ENCODE results near the gene AOC3. TPM values are rescaled to one million over a fixed set of nuclear protein-coding genes. Genes with fewer than 3 reads are reported as not detected.
"Not testable (repeated sequence)": the region's sequence is repeated elsewhere in the genome, so short reads cannot be mapped to it uniquely, and the experiment has no call there.

AOC3 gene
- total RNA-seq, 1 donor from 2014 or later = 2.4 TPM

GRCh38 chr17:42857389-42857788, 6.4 kb downstream of the AOC3 start:
- DNase-seq (ENCODE audit: low spot score) = no peak
- H3K27ac Mint-ChIP-seq = no peak overlapping the region
- H3K4me1 Mint-ChIP-seq (ENCODE audit: low read depth) = no peaks in the 10 kb centered on the region
- intact Hi-C loops (cut with micrococcal nuclease) = no loop called here
- no peaks in the 10 kb centered on the region for H3K36me3 Mint-ChIP-seq (ENCODE audit: low read depth)
- no peaks in the 10 kb centered on the region for H3K9me3 Mint-ChIP-seq
- no peaks in the 10 kb centered on the region for H3K27me3 Mint-ChIP-seq (ENCODE audit: low read depth)
- H3K4me3 Mint-ChIP-seq (ENCODE audit: low read depth) = no peak overlapping the region

GRCh38 chr17:42865638-42866094, 14.7 kb downstream of the AOC3 start:
- Mint-ChIP-seq H3K27me3 (ENCODE audit: low read depth) (peaks cover 1% of the 10 kb centered on the region), H3K4me1 (ENCODE audit: low read depth) (no peaks in the 10 kb centered on the region), H3K9me3 (peaks cover 3% of the 10 kb centered on the region), H3K4me3 (ENCODE audit: low read depth) (no peak overlapping the region), H3K27ac (no peak overlapping the region), H3K36me3 (ENCODE audit: low read depth) (no peaks in the 10 kb centered on the region)
- no peak for DNase-seq (ENCODE audit: low spot score)
- intact Hi-C loops (cut with micrococcal nuclease) = no loop called here

GRCh38 chr17:42866216-42866615, 15.2 kb downstream of the AOC3 start:
- peaks cover 1% of the 10 kb centered on the region for H3K27me3 Mint-ChIP-seq (ENCODE audit: low read depth)
- no peaks in the 10 kb centered on the region for H3K4me1 Mint-ChIP-seq (ENCODE audit: low read depth)
- no peak for DNase-seq (ENCODE audit: low spot score)
- no peak overlapping the region for H3K27ac Mint-ChIP-seq
- H3K36me3 Mint-ChIP-seq (ENCODE audit: low read depth) = no peaks in the 10 kb centered on the region
- H3K4me3 Mint-ChIP-seq (ENCODE audit: low read depth) = no peak overlapping the region
- peaks cover 3% of the 10 kb centered on the region for H3K9me3 Mint-ChIP-seq
- intact Hi-C loops (cut with micrococcal nuclease) = no loop called here

- Mint-ChIP-seq H3K36me3 (ENCODE audit: low read depth) (no peaks in the 10 kb centered on the region), H3K4me1 (ENCODE audit: low read depth) (no peaks in the 10 kb centered on the region), H3K4me3 (ENCODE audit: low read depth) (no peak overlapping the region), H3K27ac (no peak overlapping the region), H3K9me3 (peaks cover 3% of the 10 kb centered on the region), H3K27me3 (ENCODE audit: low read depth) (peaks cover 5% of the 10 kb centered on the region)
- DNase-seq (ENCODE audit: low spot score) = no peak
- intact Hi-C loops (cut with micrococcal nuclease) = no loop called here
These were observed 15.9 kb downstream of the AOC3 start for GRCh38 chr17:42866631-42867575.

GRCh38 chr17:42867694-42868261, 16.8 kb downstream of the AOC3 start:
- DNase-seq (ENCODE audit: low spot score); H3K36me3 Mint-ChIP-seq (ENCODE audit: low read depth); H3K4me1 Mint-ChIP-seq (ENCODE audit: low read depth); H3K9me3 Mint-ChIP-seq; intact Hi-C loops (cut with micrococcal nuclease); H3K27me3 Mint-ChIP-seq (ENCODE audit: low read depth); H3K4me3 Mint-ChIP-seq (ENCODE audit: low read depth); H3K27ac Mint-ChIP-seq: not testable (repeated sequence)

GRCh38 chr17:42868338-42868737, 17.3 kb downstream of the AOC3 start:
- no peak for DNase-seq (ENCODE audit: low spot score)
- peaks cover 3% of the 10 kb centered on the region for H3K9me3 Mint-ChIP-seq
- no peaks in the 10 kb centered on the region for H3K4me1 Mint-ChIP-seq (ENCODE audit: low read depth)
- no peak overlapping the region for H3K27ac Mint-ChIP-seq
- H3K36me3 Mint-ChIP-seq (ENCODE audit: low read depth) = no peaks in the 10 kb centered on the region
- intact Hi-C loops (cut with micrococcal nuclease) = no loop called here
- H3K4me3 Mint-ChIP-seq (ENCODE audit: low read depth) = no peak overlapping the region
- peaks cover 5% of the 10 kb centered on the region for H3K27me3 Mint-ChIP-seq (ENCODE audit: low read depth)

- Mint-ChIP-seq H3K4me1 (ENCODE audit: low read depth) (no peaks in the 10 kb centered on the region), H3K4me3 (ENCODE audit: low read depth) (no peak overlapping the region), H3K27me3 (ENCODE audit: low read depth) (peaks cover 4% of the 10 kb centered on the region), H3K36me3 (ENCODE audit: low read depth) (no peaks in the 10 kb centered on the region), H3K9me3 (peaks cover 3% of the 10 kb centered on the region), H3K27ac (no peak overlapping the region)
- DNase-seq (ENCODE audit: low spot score) = no peak
- intact Hi-C loops (cut with micrococcal nuclease) = no loop called here
These were observed 20.6 kb downstream of the AOC3 start for GRCh38 chr17:42871647-42872046.

- DNase-seq (ENCODE audit: low spot score) = no peak
- Mint-ChIP-seq H3K4me3 (ENCODE audit: low read depth) (no peak overlapping the region), H3K36me3 (ENCODE audit: low read depth) (no peaks in the 10 kb centered on the region), H3K27me3 (ENCODE audit: low read depth) (peaks cover 7% of the 10 kb centered on the region), H3K27ac (no peak overlapping the region), H3K4me1 (ENCODE audit: low read depth) (no peaks in the 10 kb centered on the region), H3K9me3 (peaks cover 3% of the 10 kb centered on the region)
- intact Hi-C loops (cut with micrococcal nuclease) = no loop called here
These were observed 21.4 kb downstream of the AOC3 start for GRCh38 chr17:42872251-42872965.

GRCh38 chr17:42873315-42873714, 22.3 kb downstream of the AOC3 start:
- H3K36me3 Mint-ChIP-seq (ENCODE audit: low read depth) = no peaks in the 10 kb centered on the region
- peaks cover 10% of the 10 kb centered on the region for H3K27me3 Mint-ChIP-seq (ENCODE audit: low read depth)
- H3K4me3 Mint-ChIP-seq (ENCODE audit: low read depth) = no peak overlapping the region
- intact Hi-C loops (cut with micrococcal nuclease) = no loop called here
- peaks cover 3% of the 10 kb centered on the region for H3K9me3 Mint-ChIP-seq
- H3K27ac Mint-ChIP-seq = no peak overlapping the region
- DNase-seq (ENCODE audit: low spot score) = no peak
- H3K4me1 Mint-ChIP-seq (ENCODE audit: low read depth) = no peaks in the 10 kb centered on the region

- peaks cover 14% of the 10 kb centered on the region for H3K27me3 Mint-ChIP-seq (ENCODE audit: low read depth)
- H3K4me1 Mint-ChIP-seq (ENCODE audit: low read depth); DNase-seq (ENCODE audit: low spot score); H3K9me3 Mint-ChIP-seq; H3K36me3 Mint-ChIP-seq (ENCODE audit: low read depth); H3K27ac Mint-ChIP-seq; H3K4me3 Mint-ChIP-seq (ENCODE audit: low read depth); intact Hi-C loops (cut with micrococcal nuclease): not testable (repeated sequence)
These were observed 23.1 kb downstream of the AOC3 start for GRCh38 chr17:42873932-42874695.

- no peak overlapping the region for H3K27ac Mint-ChIP-seq
- H3K36me3 Mint-ChIP-seq (ENCODE audit: low read depth) = no peaks in the 10 kb centered on the region
- no peak overlapping the region for H3K4me3 Mint-ChIP-seq (ENCODE audit: low read depth)
- DNase-seq (ENCODE audit: low spot score) = no peak
- H3K4me1 Mint-ChIP-seq (ENCODE audit: low read depth) = no peaks in the 10 kb centered on the region
- peaks cover 12% of the 10 kb centered on the region for H3K27me3 Mint-ChIP-seq (ENCODE audit: low read depth)
- intact Hi-C loops (cut with micrococcal nuclease) = no loop called here
- H3K9me3 Mint-ChIP-seq = no peaks in the 10 kb centered on the region
These were observed 26.0 kb downstream of the AOC3 start for GRCh38 chr17:42877037-42877436.

- Mint-ChIP-seq H3K27me3 (ENCODE audit: low read depth) (peaks cover 12% of the 10 kb centered on the region), H3K4me1 (ENCODE audit: low read depth) (no peaks in the 10 kb centered on the region), H3K9me3 (no peaks in the 10 kb centered on the region), H3K4me3 (ENCODE audit: low read depth) (no peak overlapping the region), H3K27ac (no peak overlapping the region), H3K36me3 (ENCODE audit: low read depth) (no peaks in the 10 kb centered on the region)
- intact Hi-C loops (cut with micrococcal nuclease) = no loop called here
- no peak for DNase-seq (ENCODE audit: low spot score)
These were observed 27.3 kb downstream of the AOC3 start for GRCh38 chr17:42878123-42878880.

Measured in activated T-helper 2 cell treated with anti-CD3 and anti-CD28 coated beads, Interferon-gamma antibody, Interleukin-2, Interleukin-4, amounts not matched to agents 10 μg/mL and 5 μg/mL and 100 μg/mL, durations not matched to agents 14 hours and 24 hours and 36 hours (primary cell).